ENCODE data around the gene ODAM. TPM values are rescaled to one million over a fixed set of nuclear protein-coding genes. Genes with fewer than 3 reads are reported as not detected.

ODAM gene
- total RNA-seq, 2 experiments from 2014 or later = not detected

DNA sequence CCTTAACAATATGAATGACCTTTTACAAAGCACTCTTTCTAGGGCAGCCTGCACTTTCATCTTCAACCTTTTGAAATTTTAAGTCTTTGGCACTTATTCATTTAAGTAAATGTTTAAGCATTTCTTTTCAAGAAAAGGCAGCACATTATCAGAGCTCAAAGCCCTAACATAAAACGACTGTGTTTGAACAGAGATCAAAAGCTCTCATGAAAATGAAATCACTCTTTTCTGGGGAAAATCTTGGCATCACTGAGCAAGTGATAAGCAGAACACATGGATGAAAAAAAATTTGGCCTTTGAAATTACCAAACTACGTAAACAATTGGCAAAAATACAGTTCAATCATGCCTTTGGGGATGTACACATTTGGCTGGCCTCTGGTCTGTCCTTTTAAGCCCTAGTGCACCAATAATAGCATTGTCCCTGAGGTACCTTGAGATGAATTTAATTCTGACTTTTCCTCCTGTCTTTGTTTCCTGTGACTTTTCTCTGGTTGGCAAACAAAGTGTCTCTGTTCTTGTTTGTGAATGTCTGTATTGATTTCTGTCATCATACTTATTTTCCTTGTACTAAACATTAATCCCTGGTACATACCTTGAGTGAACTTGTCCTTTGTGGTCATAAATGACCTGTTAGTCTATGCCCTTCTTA, 12.9 kb upstream of the ODAM start:
- DNase-seq = no peak
- ChIA-PET POLR2A (no interaction called here), CTCF (interaction anchor here (0.7 kb wide), 1 partner anchor 18 kb away, joined by 3 read pairs; no protein-coding TSS in a partner anchor)

DNA sequence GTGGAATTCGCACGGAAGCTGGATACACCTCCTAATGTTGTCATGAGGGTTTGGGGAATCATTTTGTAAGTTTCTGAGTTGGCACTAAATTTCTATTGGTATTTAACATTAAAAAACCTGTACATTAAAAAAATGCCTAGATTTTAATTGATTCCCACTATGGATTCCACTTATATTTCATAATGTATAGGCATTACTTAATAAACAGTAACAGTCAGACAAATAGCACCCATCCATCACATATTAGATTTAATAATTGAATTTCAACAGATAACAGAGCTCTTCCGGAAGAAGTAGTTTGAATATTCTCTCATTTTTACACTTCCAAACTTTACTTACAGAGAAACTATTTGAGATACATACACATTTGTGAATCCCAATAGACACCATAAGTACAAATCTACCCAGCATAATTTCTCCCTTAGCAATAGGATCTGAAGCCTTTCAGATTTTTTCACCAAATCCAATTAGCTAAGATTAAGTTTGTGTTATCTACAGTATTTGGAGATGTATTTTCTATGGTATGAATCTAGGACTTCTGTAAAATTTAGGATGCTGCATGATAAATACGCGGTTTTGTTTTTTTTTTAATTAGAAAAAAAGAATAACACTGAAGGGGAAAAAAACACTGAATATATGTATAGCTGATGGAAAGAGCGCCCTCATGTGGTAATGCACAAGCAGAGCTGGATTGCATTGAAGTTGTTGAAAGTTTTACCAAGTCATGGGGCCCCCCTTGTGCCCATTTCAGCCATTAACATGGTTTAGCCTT, 12.2 kb upstream of the ODAM start:
- Mint-ChIP-seq H3K4me3 (no peak overlapping the region), H3K27me3 (no peaks in the 10 kb centered on the region), H3K9me3 (no peaks in the 10 kb centered on the region), H3K36me3 (ENCODE audit: low read depth) (no peaks in the 10 kb centered on the region), H3K27ac (no peak overlapping the region), H3K4me1 (ENCODE audit: low read depth) (no peaks in the 10 kb centered on the region)
- Histone ChIP-seq H3K4me1 (ENCODE audit: insufficient read depth, low read length) (no peaks in the 10 kb centered on the region), H3K27me3 (ENCODE audit: control insufficient read depth in 1 of 2, insufficient read depth in 2 of 2, low read length in 2 of 2) (no peaks in the 10 kb centered on the region), H3K4me3 (ENCODE audit: low read length) (no peak overlapping the region), H3K36me3 (ENCODE audit: insufficient read depth, low read length) (no peaks in the 10 kb centered on the region), H3K27ac (ENCODE audit: low read depth in 1 of 2, low read length in 2 of 2) (no peak overlapping the region), H3K9me3 (ENCODE audit: control insufficient read depth in 1 of 2, insufficient read depth in 1 of 2, low read length in 2 of 2) (no peaks in the 10 kb centered on the region)
- TF ChIP-seq, protein P1, sequence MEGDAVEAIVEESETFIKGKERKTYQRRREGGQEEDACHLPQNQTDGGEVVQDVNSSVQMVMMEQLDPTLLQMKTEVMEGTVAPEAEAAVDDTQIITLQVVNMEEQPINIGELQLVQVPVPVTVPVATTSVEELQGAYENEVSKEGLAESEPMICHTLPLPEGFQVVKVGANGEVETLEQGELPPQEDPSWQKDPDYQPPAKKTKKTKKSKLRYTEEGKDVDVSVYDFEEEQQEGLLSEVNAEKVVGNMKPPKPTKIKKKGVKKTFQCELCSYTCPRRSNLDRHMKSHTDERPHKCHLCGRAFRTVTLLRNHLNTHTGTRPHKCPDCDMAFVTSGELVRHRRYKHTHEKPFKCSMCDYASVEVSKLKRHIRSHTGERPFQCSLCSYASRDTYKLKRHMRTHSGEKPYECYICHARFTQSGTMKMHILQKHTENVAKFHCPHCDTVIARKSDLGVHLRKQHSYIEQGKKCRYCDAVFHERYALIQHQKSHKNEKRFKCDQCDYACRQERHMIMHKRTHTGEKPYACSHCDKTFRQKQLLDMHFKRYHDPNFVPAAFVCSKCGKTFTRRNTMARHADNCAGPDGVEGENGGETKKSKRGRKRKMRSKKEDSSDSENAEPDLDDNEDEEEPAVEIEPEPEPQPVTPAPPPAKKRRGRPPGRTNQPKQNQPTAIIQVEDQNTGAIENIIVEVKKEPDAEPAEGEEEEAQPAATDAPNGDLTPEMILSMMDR (IDR thresholded peaks at IDR 0.05) = no peak
- DNase-seq (peak in 4 of 14 experiments; percentile 2 to 30 (median 18)), ATAC-seq (ENCODE audit: poor library complexity) (no peak)
- ChIA-PET CTCF (no interaction called here), POLR2A (no interaction called here)
- intact Hi-C loops (cut with DNase I, micrococcal nuclease) = loop anchor here in 1 of 2 experiments (5.0 kb wide), 1 partner anchor 496 kb away; no protein-coding TSS in a partner anchor

More for the DNA sequence above, 12.9 kb upstream of the ODAM start:
- Mint-ChIP-seq H3K27ac (no peak overlapping the region), H3K4me1 (ENCODE audit: low read depth) (no peaks in the 10 kb centered on the region), H3K4me3 (no peak overlapping the region), H3K27me3 (no peaks in the 10 kb centered on the region), H3K36me3 (ENCODE audit: low read depth) (no peaks in the 10 kb centered on the region), H3K9me3 (no peaks in the 10 kb centered on the region)
- Histone ChIP-seq H3K27ac (ENCODE audit: low read depth in 1 of 2, low read length in 2 of 2) (no peak overlapping the region), H3K4me3 (ENCODE audit: low read length) (no peak overlapping the region), H3K36me3 (ENCODE audit: insufficient read depth, low read length) (no peaks in the 10 kb centered on the region), H3K4me1 (ENCODE audit: insufficient read depth, low read length) (no peaks in the 10 kb centered on the region), H3K27me3 (ENCODE audit: control insufficient read depth in 1 of 2, insufficient read depth in 2 of 2, low read length in 2 of 2) (no peaks in the 10 kb centered on the region), H3K9me3 (ENCODE audit: control insufficient read depth in 1 of 2, insufficient read depth in 1 of 2, low read length in 2 of 2) (no peaks in the 10 kb centered on the region)
- no peak for ATAC-seq (ENCODE audit: poor library complexity)
- intact Hi-C loops (cut with DNase I, micrococcal nuclease) = loop anchor here in 1 of 2 experiments (5.0 kb wide), 1 partner anchor 495 kb away; no protein-coding TSS in a partner anchor
- TF ChIP-seq, protein P1 (IDR thresholded peaks at IDR 0.05) = no peak

DNA sequence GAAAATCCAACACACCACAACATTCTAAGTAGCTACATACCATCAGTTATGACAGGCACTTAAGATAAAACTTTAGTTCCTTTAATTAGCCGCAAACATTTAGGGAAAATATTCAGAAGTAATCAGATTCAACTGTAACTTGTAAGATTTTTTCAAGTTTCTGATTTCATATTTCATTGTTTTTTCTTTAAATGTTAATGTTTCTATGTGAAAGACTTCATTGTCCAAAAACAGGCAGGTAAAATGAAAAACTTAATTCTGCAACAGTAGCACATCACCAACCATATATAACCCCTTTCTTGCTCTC, 11.6 kb upstream of the ODAM start:
- Mint-ChIP-seq H3K4me1 (ENCODE audit: low read depth) (no peaks in the 10 kb centered on the region), H3K27me3 (no peaks in the 10 kb centered on the region), H3K9me3 (no peaks in the 10 kb centered on the region), H3K4me3 (no peak overlapping the region), H3K36me3 (ENCODE audit: low read depth) (no peaks in the 10 kb centered on the region), H3K27ac (no peak overlapping the region)
- intact Hi-C loops (cut with DNase I, micrococcal nuclease) = loop anchor here in 1 of 2 experiments (5.0 kb wide), 1 partner anchor 497 kb away; no protein-coding TSS in a partner anchor
- no peaks in the 10 kb centered on the region for H3K27me3 ChIP-seq (ENCODE audit: control insufficient read depth in 1 of 2, insufficient read depth in 2 of 2, low read length in 2 of 2)
- H3K4me3 ChIP-seq (ENCODE audit: low read length) = no peak overlapping the region
- DNase-seq (no peak), ATAC-seq (ENCODE audit: poor library complexity) (no peak)
- ChIA-PET CTCF (no interaction called here), POLR2A (no interaction called here)
- H3K9me3 ChIP-seq (ENCODE audit: control insufficient read depth in 1 of 2, insufficient read depth in 1 of 2, low read length in 2 of 2) = no peaks in the 10 kb centered on the region
- TF ChIP-seq, protein P1 (IDR thresholded peaks at IDR 0.05) = no peak
- H3K27ac ChIP-seq (ENCODE audit: low read depth in 1 of 2, low read length in 2 of 2) = no peak overlapping the region
- no peaks in the 10 kb centered on the region for H3K36me3 ChIP-seq (ENCODE audit: insufficient read depth, low read length)
- H3K4me1 ChIP-seq (ENCODE audit: insufficient read depth, low read length) = no peaks in the 10 kb centered on the region

Data from CD4-positive, alpha-beta T cell (primary cell).